Ascending aorta (tissue), 2 donors: ENCODE results near the gene PTPRN2. TPM values are rescaled to one million over a fixed set of nuclear protein-coding genes. Genes with fewer than 3 reads are reported as not detected.

ENCODE experiments used
- DNase-seq, 2 donors: peaks; one replicate each; pipeline ENCODE4 v3.0.0-alpha.2; 2019; ENCODE audit warnings: low spot score in 2 of 2
- H3K27ac ChIP-seq, 2 donors: fragments of 200-600 bp; sonication (generic); one replicate each; pipeline ENCODE4 v1.5.1; 2016 to 2017; ENCODE audit warnings: mild to moderate bottlenecking in 1 of 2
- H3K27me3 ChIP-seq: fragments of 200-600 bp; sonication (generic); one replicate; pipeline ENCODE4 v1.5.1; 2017
- H3K36me3 ChIP-seq, 2 donors: fragments of 200-600 bp; sonication (generic); one replicate each; pipeline ENCODE4 v1.5.1; 2016
- H3K4me1 ChIP-seq, 2 donors: fragments of 200-600 bp; sonication (generic); one replicate each; pipeline ENCODE4 v1.5.1; 2016 to 2017; ENCODE audit warnings: mild to moderate bottlenecking in 1 of 2
- H3K4me3 ChIP-seq, 2 donors: fragments of 200-600 bp; sonication (generic); one replicate each; pipeline ENCODE4 v1.5.1; 2016 to 2017; ENCODE audit warnings: mild to moderate bottlenecking in 1 of 2
- H3K9me3 ChIP-seq, 2 donors: fragments of 200-600 bp; sonication (generic); one replicate each; pipeline ENCODE4 v1.5.1; 2016
- CTCF ChIP-seq, 3 experiments: fragments of 200-600 bp in 2 of 3; fragments of 450-650 bp in 1 of 3; sonication (generic) in 2 of 3; IDR thresholded peaks; one replicate each; pipeline ENCODE4 v1.5.1; 2016 to 2019; ENCODE audit warnings: antibody characterized with exemption in 3 of 3, mild to moderate bottlenecking in 1 of 3, moderate library complexity in 1 of 3
- intact Hi-C: fragments of 100-400 bp; cut with DNase I; formaldehyde crosslinking; loops from one replicate; pipeline ENCODE4 v1.15.1; 2023
- total RNA-seq: library from RNA; depleted of rRNA; stranded (reverse); fragments of >200 nt; gene quantifications from one replicate; pipeline ENCODE4 v1.1.0, GENCODE V29; 2016

PTPRN2 gene
- total RNA-seq, 1 donor from 2014 or later: 7.3 TPM

GRCh38 chr7:158114056-158114850 lies 473.4 kb downstream of the PTPRN2 start:
- Histone ChIP-seq H3K27me3 (no peaks in the 10 kb centered on the region), H3K36me3 (no peaks in the 10 kb centered on the region), H3K4me1 (no peaks in the 10 kb centered on the region), H3K27ac (no peak overlapping the region), H3K9me3 (peaks cover 0 to 20% of the 10 kb centered on the region in 2 donors), H3K4me3 (no peak overlapping the region)
- intact Hi-C loops: no loop called here
- TF ChIP-seq CTCF (IDR thresholded peaks at IDR 0.05): no peak
- no peak for DNase-seq

DNA sequence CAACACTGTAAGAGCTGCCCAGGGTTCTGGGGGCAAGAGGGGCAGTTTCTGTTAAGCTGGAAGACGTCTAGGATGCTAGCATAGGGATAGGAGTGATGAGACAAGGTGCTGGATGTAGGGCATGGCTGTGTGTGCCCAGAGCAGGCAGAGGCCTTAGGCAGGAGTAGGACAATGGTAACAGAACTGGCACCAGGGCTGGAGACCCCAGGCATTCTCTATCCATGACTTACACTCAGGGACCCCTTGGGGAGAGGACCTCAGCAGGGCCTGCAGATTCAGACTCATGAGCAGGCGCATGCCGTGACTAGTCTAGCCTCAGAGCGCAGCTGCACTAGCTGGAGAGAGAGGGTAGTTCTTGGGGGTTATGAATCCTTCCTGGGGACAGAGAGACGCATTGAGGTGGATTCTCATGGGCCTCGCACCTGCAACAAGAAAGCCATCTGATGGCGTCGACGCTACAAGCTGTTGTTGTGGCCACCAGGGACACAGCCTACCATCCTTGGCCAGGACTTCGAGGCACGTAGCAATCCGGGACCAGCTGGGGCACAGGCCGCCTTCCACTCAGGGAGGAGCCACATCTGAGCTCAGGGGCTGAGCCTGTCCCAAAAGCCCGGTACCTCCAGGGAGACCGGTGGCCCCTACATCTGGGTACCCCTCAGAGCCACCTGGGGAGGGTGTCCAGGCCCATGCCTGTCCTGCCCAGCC lies 474.1 kb downstream of the PTPRN2 start:
- Histone ChIP-seq H3K4me1 (no peaks in the 10 kb centered on the region), H3K27ac (no peak overlapping the region), H3K4me3 (no peak overlapping the region), H3K9me3 (peaks cover 0 to 20% of the 10 kb centered on the region in 2 donors), H3K36me3 (no peaks in the 10 kb centered on the region), H3K27me3 (no peaks in the 10 kb centered on the region)
- no peak for TF ChIP-seq CTCF (IDR thresholded peaks at IDR 0.05)
- intact Hi-C loops: no loop called here
- no peak for DNase-seq

DNA sequence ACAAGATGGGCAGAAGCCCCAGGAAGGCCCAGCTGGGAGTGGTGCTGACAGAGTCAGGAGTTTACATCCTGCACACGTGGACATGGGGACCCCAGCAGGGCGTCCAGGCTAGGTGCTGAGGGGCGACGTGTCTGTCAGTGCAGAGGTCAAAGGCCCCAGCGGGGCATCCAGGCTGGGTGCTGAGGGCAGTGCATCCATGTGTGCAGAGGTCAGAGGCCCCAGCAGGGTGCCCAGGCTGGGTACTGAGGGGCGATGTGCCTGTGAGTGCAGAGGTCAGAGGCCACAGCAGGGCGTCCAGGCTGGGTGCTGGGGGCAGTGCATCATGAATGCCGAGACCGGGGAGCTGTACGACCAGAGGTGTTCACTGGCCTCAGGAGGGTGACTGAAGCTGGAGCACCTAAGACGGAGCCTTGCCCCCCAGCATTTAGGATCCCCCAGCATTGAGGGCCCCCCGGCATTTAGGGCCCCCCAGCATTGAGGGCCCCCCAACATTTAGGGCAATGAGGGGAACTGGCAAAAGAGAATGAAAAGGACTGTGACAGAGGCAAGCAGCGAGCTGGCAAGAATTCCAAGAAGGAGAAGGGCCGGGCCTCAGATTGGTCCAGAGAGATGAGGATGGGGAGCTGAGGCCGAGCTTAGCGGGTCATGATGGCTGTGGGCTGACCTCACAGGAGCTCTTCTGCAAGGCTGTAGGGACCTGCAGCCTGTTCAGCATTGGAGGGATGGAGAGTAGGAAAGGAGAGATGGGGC lies 474.9 kb downstream of the PTPRN2 start:
- peaks cover 0 to 14% of the 10 kb centered on the region in 2 donors for H3K9me3 ChIP-seq
- H3K27ac ChIP-seq: no peak overlapping the region
- intact Hi-C loops: no loop called here
- H3K36me3 ChIP-seq: no peaks in the 10 kb centered on the region
- no peaks in the 10 kb centered on the region for H3K27me3 ChIP-seq
- DNase-seq: no peak
- no peak overlapping the region for H3K4me3 ChIP-seq
- no peak for TF ChIP-seq CTCF (IDR thresholded peaks at IDR 0.05)
- no peaks in the 10 kb centered on the region for H3K4me1 ChIP-seq

DNA sequence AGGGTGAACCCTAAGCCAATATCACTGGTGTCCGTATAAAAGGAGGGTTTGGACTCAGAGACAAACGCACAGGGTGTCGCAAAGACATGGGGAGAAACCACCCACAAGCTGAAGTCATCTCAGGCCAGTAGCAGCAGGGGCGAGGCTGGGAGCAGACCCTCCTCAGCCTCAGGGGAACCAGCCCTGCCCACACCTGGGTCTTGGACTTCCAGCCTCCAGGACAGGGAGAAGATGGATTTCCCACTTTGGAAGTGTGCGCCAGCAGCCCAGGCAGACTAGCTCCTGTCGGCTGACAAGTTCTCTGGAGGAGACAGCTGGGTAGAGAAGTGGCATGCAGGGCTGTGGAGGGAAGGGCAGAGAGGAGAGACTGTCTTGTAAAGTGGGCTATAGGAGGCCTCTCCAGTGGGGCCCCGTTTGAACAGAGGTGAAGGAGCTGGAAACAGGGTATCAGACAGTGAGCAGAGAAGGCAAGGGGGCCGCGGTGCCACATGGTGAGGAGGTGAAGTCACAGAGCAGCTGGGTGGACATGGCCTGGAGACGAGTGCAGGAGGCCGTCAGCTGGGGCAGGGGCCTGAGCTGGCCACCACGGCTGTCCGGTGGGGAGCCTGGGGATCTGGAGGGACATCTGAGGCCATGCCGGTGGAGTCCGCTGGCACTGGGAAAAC lies 475.6 kb downstream of the PTPRN2 start:
- no peak overlapping the region for H3K27ac ChIP-seq
- H3K4me3 ChIP-seq: no peak overlapping the region
- peaks cover 0 to 7% of the 10 kb centered on the region in 2 donors for H3K9me3 ChIP-seq
- DNase-seq: no peak
- no peaks in the 10 kb centered on the region for H3K27me3 ChIP-seq
- no peaks in the 10 kb centered on the region for H3K36me3 ChIP-seq
- TF ChIP-seq CTCF (IDR thresholded peaks at IDR 0.05): no peak
- intact Hi-C loops: no loop called here
- H3K4me1 ChIP-seq: no peaks in the 10 kb centered on the region

GRCh38 chr7:158111049-158111751 lies 476.4 kb downstream of the PTPRN2 start:
- Histone ChIP-seq H3K27me3 (no peaks in the 10 kb centered on the region), H3K9me3 (no peaks in the 10 kb centered on the region), H3K4me1 (no peaks in the 10 kb centered on the region), H3K4me3 (no peak overlapping the region), H3K36me3 (no peaks in the 10 kb centered on the region), H3K27ac (no peak overlapping the region)
- no peak for DNase-seq
- intact Hi-C loops: no loop called here
- no peak for TF ChIP-seq CTCF (IDR thresholded peaks at IDR 0.05)
